Activated CD4-positive, alpha-beta memory T cell treated with anti-CD3 and anti-CD28 coated beads for 36 hours (primary cell): ENCODE data around the gene LNX1. TPM values are rescaled to one million over a fixed set of nuclear protein-coding genes. Genes with fewer than 3 reads are reported as not detected.
A peak's percentile ranks its signal among the peaks of the same experiment; 100 is the strongest.

Experiments
- CTCF ChIA-PET: fragments of 350-600 bp; sonication (Branson Sonifier 250); formaldehyde crosslinking; loops from one replicate; lab custom pipeline; 2021; ENCODE audit warnings: antibody characterized with exemption, inconsistent platforms; lab: Charles Lee
- POLR2A ChIA-PET: fragments of 350-600 bp; sonication (Branson Sonifier 250); formaldehyde crosslinking; loops from one replicate; lab custom pipeline; 2021; ENCODE audit warnings: antibody characterized with exemption; lab: Charles Lee
- DNase-seq: peaks from one replicate; pipeline ENCODE4 v3.0.0-alpha.2; 2020
- H3K27ac Mint-ChIP-seq: one replicate; pipeline ENCODE4 v1.8.0; 2021; ENCODE audit warnings: mixed read lengths
- H3K27me3 Mint-ChIP-seq: one replicate; pipeline ENCODE4 v1.8.0; 2021; ENCODE audit warnings: mixed read lengths
- H3K36me3 Mint-ChIP-seq: one replicate; pipeline ENCODE4 v1.8.0; 2021; ENCODE audit warnings: mixed read lengths
- H3K4me1 Mint-ChIP-seq: one replicate; pipeline ENCODE4 v1.8.0; 2021; ENCODE audit warnings: low read depth, mixed read lengths
- H3K4me3 Mint-ChIP-seq: one replicate; pipeline ENCODE4 v1.8.0; 2021; ENCODE audit warnings: mild to moderate bottlenecking, mixed read lengths
- H3K9me3 Mint-ChIP-seq: one replicate; pipeline ENCODE4 v1.8.0; 2021; ENCODE audit warnings: mixed read lengths
- intact Hi-C: fragments of 100-400 bp; cut with micrococcal nuclease; formaldehyde crosslinking; loops from one replicate; pipeline ENCODE4 v1.15.1; 2023
- total RNA-seq, 2 experiments: library from RNA; stranded (reverse); gene quantifications; one replicate each; pipeline ENCODE4 v1.2.3, GENCODE V29; 2021

The LNX1 gene
- total RNA-seq, 2 experiments from 2014 or later = not detected

DNA sequence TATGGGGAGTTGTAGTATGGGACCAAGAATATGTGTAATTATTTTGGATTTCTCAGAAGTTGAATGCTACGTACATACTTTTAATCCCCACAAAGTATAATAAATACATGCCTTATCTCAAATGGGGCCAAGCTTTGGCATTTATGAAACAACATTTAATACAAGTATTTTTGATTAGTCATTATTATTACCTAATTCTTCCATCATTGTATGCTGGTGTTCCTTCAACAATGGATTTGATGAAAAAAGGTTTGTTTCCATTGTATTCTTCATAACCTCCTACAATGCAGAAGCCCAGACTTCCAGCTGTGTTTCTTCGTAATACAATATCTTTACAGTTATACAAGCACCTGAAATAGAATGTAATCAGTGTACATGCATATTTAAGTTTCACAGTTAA is 130.0 kb downstream of the LNX1 start:
- Mint-ChIP-seq H3K36me3 (peaks cover 28% of the 10 kb centered on the region), H3K27me3 (no peaks in the 10 kb centered on the region), H3K4me1 (no peaks in the 10 kb centered on the region), H3K4me3 (no peak overlapping the region), H3K27ac (no peak overlapping the region), H3K9me3 (peaks cover under 1% of the 10 kb centered on the region)
- no peak for DNase-seq
- ChIA-PET CTCF (no interaction called here), POLR2A (no interaction called here)
- intact Hi-C loops = no loop called here

DNA sequence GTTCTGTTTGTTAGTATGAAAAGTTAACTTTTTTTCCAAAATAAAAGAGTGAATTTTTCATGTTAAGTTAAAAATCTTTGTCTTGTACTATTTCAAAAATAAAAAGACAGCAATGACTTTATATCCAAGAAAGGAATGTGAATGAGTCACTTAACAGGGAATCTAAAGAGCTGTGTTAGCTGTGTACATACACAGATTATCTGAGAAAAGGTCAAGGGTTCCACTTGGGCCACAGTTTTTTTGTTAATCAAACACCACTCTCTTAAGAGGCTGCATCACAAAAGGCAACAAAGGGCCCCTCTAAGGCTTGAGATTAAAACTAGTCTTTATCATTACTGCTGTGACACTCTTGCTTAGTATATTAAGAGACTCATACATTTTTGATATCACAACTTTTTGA is 131.7 kb downstream of the LNX1 start:
- H3K4me3 Mint-ChIP-seq = no peak overlapping the region
- no peaks in the 10 kb centered on the region for H3K27me3 Mint-ChIP-seq
- intact Hi-C loops = no loop called here
- POLR2A ChIA-PET = no interaction called here
- no peak overlapping the region for H3K27ac Mint-ChIP-seq
- H3K4me1 Mint-ChIP-seq = no peaks in the 10 kb centered on the region
- H3K9me3 Mint-ChIP-seq = no peaks in the 10 kb centered on the region
- DNase-seq = no peak
- CTCF ChIA-PET = no interaction called here
- H3K36me3 Mint-ChIP-seq = peaks cover 44% of the 10 kb centered on the region

DNA sequence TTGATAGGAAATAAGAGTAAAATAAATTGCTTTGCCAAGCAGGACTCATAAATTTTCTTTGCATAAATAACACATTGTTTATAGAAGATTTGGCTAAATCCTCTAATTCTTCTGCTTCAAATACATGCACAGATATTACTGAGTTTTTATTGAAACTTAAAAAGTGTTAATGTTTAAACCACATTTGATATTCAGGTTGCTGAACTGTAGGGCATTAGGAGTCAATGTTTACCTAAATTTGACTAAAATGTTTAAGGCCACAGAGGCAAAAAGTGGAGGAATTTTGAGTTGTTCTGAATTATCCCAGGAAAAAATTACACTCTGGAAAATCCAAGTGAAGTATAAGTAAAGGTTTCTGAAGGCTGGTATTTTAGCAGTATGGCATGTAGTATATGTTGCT is 135.1 kb downstream of the LNX1 start:
- Mint-ChIP-seq H3K36me3 (peaks cover 46% of the 10 kb centered on the region), H3K4me1 (peaks cover under 1% of the 10 kb centered on the region), H3K9me3 (no peaks in the 10 kb centered on the region), H3K27me3 (no peaks in the 10 kb centered on the region), H3K4me3 (no peak overlapping the region), H3K27ac (no peak overlapping the region)
- CTCF ChIA-PET = no interaction called here
- POLR2A ChIA-PET = no interaction called here
- DNase-seq = no peak
- intact Hi-C loops = no loop called here

DNA sequence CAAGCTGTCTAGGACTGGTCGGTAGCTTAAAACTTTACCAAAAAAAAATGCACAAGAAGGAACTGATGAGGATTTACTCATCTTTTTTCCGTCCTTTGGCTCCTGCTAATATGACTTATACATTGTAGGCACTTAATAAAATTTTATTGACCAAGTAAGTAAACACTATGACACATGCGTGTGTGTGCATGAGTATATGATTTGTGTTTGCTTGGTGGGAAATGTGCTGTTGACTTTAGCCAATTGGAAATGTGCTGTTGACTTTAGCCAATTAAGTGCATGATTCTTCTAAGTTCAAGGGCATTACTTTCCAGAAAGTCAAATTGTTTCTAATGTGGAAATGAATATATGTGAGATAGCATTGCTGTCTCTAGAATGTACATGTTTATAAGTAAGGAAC is 135.5 kb downstream of the LNX1 start:
- ChIA-PET CTCF (no interaction called here), POLR2A (no interaction called here)
- Mint-ChIP-seq H3K4me1 (peaks cover 5% of the 10 kb centered on the region), H3K36me3 (peaks cover 45% of the 10 kb centered on the region), H3K27me3 (no peaks in the 10 kb centered on the region), H3K9me3 (no peaks in the 10 kb centered on the region), H3K4me3 (no peak overlapping the region), H3K27ac (no peak overlapping the region)
- intact Hi-C loops = no loop called here
- DNase-seq = no peak

DNA sequence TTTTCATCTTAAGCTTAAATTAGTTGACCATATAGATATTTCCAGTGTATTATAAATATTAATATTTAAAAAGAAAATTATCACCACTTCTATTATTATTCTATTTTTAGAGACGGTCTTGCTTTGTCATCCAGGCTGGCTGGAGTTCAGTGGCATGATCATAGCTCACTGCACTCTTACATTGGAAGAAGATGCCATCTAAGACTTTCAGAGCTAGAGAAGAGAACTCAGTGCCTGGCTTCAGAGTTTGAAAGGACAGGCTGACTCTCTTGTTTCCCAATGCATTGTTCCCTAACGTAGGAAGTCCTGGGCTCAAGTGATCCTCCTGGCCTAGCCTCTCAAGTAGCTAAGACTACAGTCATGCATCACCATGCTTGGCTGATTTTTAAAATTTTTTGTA is 137.9 kb downstream of the LNX1 start:
- intact Hi-C loops = no loop called here
- no peak overlapping the region for H3K27ac Mint-ChIP-seq
- CTCF ChIA-PET = no interaction called here
- POLR2A ChIA-PET = no interaction called here
- no peaks in the 10 kb centered on the region for H3K9me3 Mint-ChIP-seq
- H3K36me3 Mint-ChIP-seq = peaks cover 32% of the 10 kb centered on the region
- H3K4me3 Mint-ChIP-seq = no peak overlapping the region
- no peak for DNase-seq
- peaks cover 9% of the 10 kb centered on the region for H3K4me1 Mint-ChIP-seq
- no peaks in the 10 kb centered on the region for H3K27me3 Mint-ChIP-seq

DNA sequence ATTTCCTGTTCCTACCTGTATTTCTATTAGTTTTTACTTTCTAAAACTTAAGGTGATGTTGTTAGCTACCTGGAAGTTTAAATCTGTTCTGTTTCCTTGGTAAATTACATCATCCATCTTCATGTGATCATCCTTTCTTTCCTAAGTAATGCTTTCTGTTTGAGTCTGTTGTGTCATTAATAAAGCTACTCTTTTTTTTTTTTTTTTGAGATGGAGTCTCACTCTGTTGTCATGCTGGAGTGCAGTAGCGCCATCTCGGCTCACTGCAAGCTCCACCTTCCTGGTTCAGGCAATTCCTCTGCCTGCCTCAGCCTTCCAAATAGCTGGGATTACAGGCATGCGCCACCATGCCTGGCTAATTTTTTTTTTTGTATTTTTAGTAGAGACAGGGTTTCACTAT is 140.5 kb downstream of the LNX1 start:
- intact Hi-C loops = no loop called here
- peaks cover 13% of the 10 kb centered on the region for H3K4me1 Mint-ChIP-seq
- CTCF ChIA-PET = interaction anchor here (0.7 kb wide), 1 partner anchor 227 kb away, joined by 3 read pairs; no protein-coding TSS in a partner anchor
- H3K9me3 Mint-ChIP-seq = no peaks in the 10 kb centered on the region
- POLR2A ChIA-PET = interaction anchor here (0.6 kb wide), 1 partner anchor 97 kb away, joined by 4 read pairs; no protein-coding TSS in a partner anchor
- H3K27me3 Mint-ChIP-seq = no peaks in the 10 kb centered on the region
- H3K4me3 Mint-ChIP-seq = no peak overlapping the region
- peaks cover 31% of the 10 kb centered on the region for H3K36me3 Mint-ChIP-seq
- no peak for DNase-seq
- H3K27ac Mint-ChIP-seq = peak overlapping the region; percentile 18

DNA sequence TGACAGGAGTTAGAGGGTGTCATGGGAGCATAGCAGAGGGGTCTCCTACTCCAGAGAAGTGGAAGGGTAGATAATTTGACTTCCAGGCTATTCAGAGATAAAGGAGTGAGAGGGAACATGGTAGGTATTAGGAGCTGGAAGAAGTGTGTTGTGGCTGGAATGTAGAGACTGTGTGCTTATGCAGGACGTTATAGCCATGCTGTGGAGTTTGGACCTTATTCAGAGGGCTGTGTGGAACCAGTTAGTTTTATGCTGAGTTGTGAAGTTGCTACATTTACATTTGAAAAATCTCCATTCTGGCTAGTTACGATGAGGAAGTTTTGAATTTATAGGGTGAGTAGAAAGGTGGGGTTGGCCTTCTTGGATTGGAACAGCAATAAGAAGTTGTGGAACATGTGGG is 146.3 kb downstream of the LNX1 start:
- H3K27me3 Mint-ChIP-seq = no peaks in the 10 kb centered on the region
- H3K9me3 Mint-ChIP-seq = no peaks in the 10 kb centered on the region
- POLR2A ChIA-PET = no interaction called here
- intact Hi-C loops = no loop called here
- CTCF ChIA-PET = no interaction called here
- H3K4me1 Mint-ChIP-seq = peaks cover 7% of the 10 kb centered on the region
- DNase-seq = no peak
- peaks cover 28% of the 10 kb centered on the region for H3K36me3 Mint-ChIP-seq
- no peak overlapping the region for H3K4me3 Mint-ChIP-seq
- no peak overlapping the region for H3K27ac Mint-ChIP-seq

DNA sequence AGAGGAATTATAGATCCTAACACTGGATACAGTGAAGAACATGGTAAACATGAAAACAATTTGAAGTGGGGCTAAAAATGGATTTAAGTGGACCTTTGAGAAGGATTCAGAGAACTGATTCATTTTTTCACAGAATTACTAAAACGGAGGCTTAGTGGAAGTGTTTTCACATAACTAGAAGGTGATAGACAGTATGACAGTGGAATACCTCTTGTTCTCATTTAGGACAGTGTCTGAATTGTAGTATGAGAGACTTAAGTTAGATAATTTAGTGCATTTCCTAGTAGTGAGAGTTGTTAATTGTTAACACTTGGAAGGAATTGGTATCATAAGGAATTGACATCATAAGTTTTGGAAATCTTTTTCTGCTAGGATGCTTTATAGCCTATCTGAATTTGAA is 149.7 kb downstream of the LNX1 start:
- no peak overlapping the region for H3K4me3 Mint-ChIP-seq
- no peaks in the 10 kb centered on the region for H3K9me3 Mint-ChIP-seq
- H3K27ac Mint-ChIP-seq = no peak overlapping the region
- intact Hi-C loops = no loop called here
- H3K27me3 Mint-ChIP-seq = no peaks in the 10 kb centered on the region
- ChIA-PET POLR2A (no interaction called here), CTCF (no interaction called here)
- no peak for DNase-seq
- peaks cover 4% of the 10 kb centered on the region for H3K4me1 Mint-ChIP-seq
- H3K36me3 Mint-ChIP-seq = peaks cover 31% of the 10 kb centered on the region

DNA sequence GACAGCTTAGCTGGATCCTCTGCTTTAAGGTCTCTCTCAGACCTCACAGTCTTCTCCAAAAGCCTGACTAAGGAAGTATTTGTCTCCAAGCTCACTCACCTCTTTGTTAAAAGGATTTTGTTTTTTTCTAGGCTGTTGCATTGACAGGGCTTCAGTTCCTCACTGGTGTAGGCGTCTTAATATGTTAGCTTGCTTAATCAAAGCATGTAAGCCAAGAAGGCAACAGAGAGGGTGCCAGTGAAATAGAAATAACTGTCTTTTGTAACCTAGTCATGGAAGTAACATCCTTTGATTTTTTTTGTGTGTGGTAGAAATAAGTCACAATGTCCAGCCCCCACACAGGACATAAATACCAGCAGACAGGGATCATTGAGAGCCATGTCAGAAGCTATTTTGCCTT is 155.0 kb downstream of the LNX1 start:
- H3K36me3 Mint-ChIP-seq = peaks cover 29% of the 10 kb centered on the region
- H3K27me3 Mint-ChIP-seq = no peaks in the 10 kb centered on the region
- DNase-seq = no peak
- no peak overlapping the region for H3K27ac Mint-ChIP-seq
- intact Hi-C loops = loop anchor here (10.0 kb wide), 1 partner anchor 629 kb away; the partner anchor contains the start of gene CHIC2
- H3K9me3 Mint-ChIP-seq = no peaks in the 10 kb centered on the region
- no peak overlapping the region for H3K4me3 Mint-ChIP-seq
- ChIA-PET CTCF (no interaction called here), POLR2A (no interaction called here)
- H3K4me1 Mint-ChIP-seq = peaks cover 17% of the 10 kb centered on the region

DNA sequence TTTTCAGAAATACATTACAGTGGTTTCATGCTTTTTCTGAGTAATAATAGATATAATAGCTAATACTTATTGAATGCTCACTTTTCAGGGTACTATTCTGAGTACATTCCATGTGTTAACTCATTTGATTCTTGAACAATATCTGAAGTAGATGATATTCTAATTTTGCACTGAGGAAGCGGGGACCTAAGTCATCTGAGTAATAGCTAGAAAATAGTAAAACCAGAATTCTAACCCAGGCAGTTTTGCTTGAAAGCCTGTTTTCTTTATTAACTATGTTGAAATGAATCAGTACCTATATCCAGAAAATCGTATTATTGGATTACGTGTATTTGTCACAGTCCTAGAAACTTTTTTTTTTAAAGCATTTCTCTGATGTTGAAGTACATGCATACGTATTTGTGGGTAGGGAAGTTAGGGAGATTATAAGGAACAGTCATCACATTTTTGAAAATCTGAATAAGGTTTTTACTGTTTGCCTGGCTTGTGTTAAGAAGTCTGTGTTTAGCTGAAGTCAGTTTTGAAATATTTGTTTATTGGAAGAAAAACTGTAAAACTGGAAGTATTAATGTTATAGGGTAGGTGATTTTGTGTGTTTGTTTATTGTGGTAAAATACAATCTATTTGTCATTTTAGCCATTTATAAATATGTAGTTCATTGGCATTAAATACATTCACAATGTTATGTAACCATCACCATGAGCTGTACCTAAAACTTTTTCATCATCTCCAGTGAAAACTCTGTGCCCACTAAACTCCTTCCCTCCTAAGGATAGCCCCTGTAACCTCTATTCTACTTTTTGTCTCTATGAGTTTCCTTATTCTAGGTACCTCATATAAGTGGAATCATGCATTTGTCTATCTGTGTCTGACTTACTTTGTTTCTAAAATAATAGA is 158.5 kb downstream of the LNX1 start:
- ChIA-PET CTCF (interaction anchor here (0.9 kb wide), 1 partner anchor 801 kb away, joined by 3 read pairs; no protein-coding TSS in a partner anchor), POLR2A (no interaction called here)
- DNase-seq = no peak
- Mint-ChIP-seq H3K27me3 (no peaks in the 10 kb centered on the region), H3K27ac (no peak overlapping the region), H3K36me3 (peaks cover 43% of the 10 kb centered on the region), H3K4me3 (no peak overlapping the region), H3K9me3 (no peaks in the 10 kb centered on the region), H3K4me1 (peaks cover 23% of the 10 kb centered on the region)
- intact Hi-C loops = loop anchor here (1.0 to 10.0 kb wide), 3 partner anchors 55 to 632 kb away; partner anchors contain the start of genes CHIC2 and FIP1L1

DNA sequence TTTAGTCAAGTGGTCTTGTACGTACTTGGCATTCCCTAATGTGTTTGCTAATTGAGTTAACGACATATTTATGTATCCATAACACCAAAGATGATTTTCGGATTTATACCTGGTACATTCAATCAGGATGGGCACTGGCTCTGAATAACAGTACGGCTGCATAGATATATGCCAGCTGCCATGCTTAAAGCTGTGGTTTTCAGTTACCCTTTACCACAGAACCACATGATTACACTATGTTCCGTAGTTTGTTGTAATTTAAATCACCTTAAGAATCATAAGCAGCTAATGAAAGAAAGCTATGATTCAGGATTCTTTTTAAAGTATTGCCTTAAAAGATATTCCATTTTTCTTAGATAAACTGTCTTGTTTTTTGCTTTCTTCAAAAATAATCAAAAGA is 160.2 kb downstream of the LNX1 start:
- Mint-ChIP-seq H3K36me3 (peaks cover 44% of the 10 kb centered on the region), H3K4me1 (peaks cover 23% of the 10 kb centered on the region), H3K27me3 (no peaks in the 10 kb centered on the region), H3K27ac (no peak overlapping the region), H3K9me3 (no peaks in the 10 kb centered on the region), H3K4me3 (no peak overlapping the region)
- ChIA-PET CTCF (no interaction called here), POLR2A (no interaction called here)
- no peak for DNase-seq
- intact Hi-C loops = loop anchor here (5.0 to 10.0 kb wide), 2 partner anchors 54 to 634 kb away; partner anchors contain the start of genes CHIC2 and FIP1L1

DNA sequence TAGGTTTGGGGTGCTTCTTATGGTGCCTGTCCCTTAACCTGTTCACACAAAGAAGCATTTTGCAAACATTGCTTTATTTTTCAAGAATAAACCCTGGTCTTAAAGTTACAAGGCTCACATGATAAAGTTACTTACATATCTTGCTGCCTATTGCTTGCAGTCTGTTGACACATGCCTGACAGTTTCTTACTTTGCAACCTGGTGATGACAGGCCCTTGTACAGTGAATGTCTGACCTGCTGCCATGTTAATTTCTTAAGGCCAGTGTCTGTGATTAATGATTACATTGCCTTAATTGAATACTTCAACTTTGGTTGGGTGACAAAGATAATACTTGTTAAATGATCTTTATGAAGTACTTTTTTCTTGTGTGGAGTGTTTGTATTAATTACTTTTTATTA is 163.9 kb downstream of the LNX1 start:
- H3K4me1 Mint-ChIP-seq = peaks cover 18% of the 10 kb centered on the region
- intact Hi-C loops = no loop called here
- H3K36me3 Mint-ChIP-seq = peaks cover 29% of the 10 kb centered on the region
- no peaks in the 10 kb centered on the region for H3K9me3 Mint-ChIP-seq
- H3K27ac Mint-ChIP-seq = no peak overlapping the region
- ChIA-PET POLR2A (no interaction called here), CTCF (no interaction called here)
- H3K4me3 Mint-ChIP-seq = no peak overlapping the region
- no peaks in the 10 kb centered on the region for H3K27me3 Mint-ChIP-seq
- no peak for DNase-seq

DNA sequence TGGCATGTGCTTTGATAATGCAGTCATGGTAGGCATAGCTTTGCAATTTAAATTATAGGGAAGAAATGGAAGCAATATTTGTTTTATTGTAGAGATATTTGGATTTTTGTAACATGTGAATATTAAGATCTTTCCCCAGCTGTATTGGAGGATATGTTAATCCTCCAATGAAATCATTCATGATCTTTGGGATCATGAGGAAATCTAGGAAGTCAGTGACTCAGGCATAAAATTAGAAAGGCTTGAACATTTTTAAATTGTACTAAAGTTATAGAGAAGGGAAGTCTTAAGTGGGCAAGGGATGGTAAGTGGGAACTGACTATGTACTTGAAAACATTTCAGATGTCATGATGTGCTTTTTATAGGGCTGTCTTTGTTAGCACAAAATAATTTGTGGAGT is 167.0 kb downstream of the LNX1 start:
- Mint-ChIP-seq H3K4me1 (peaks cover 3% of the 10 kb centered on the region), H3K4me3 (no peak overlapping the region), H3K9me3 (no peaks in the 10 kb centered on the region), H3K27me3 (no peaks in the 10 kb centered on the region), H3K36me3 (peaks cover 16% of the 10 kb centered on the region), H3K27ac (no peak overlapping the region)
- DNase-seq = no peak
- intact Hi-C loops = no loop called here
- CTCF ChIA-PET = no interaction called here
- POLR2A ChIA-PET = no interaction called here
